HG03342 (cell line): ENCODE measurements around the gene CEP41.
"Not testable (repeated sequence)": the region's sequence is repeated elsewhere in the genome, so short reads cannot be mapped to it uniquely, and the experiment has no call there.

Experiments used
- ATAC-seq: cut with Tn5 transposase; IDR thresholded peaks from one replicate; pipeline ENCODE4 v1.9.1; 2021; ENCODE audit warnings: mild to moderate bottlenecking, moderate library complexity; ENCODE audit not compliant: unreplicated experiment

CEP41 gene

GRCh38 chr7:130393101-130393561, 47.7 kb downstream of the CEP41 start:
- no peak for ATAC-seq

GRCh38 chr7:130390486-130390885, 50.3 kb downstream of the CEP41 start:
- ATAC-seq, result no peak

DNA sequence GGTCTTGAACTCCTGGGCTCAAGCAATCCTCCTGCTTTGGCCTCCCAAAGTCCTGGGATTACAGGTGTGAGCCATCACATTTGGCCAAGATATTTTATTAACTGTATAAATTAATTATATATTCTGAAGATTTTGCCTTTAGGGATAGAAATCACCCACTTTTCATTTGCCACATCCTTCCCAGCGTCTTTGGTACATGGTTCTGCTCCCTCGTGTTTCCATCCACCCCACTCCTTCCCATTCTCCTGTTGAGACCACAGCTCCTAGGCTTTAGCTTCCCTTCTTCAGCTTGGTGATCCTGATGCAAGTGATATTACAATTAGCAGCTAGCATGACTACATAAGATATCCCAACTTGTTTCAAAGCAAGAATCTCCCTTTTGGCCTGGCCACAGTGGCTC, 52.1 kb downstream of the CEP41 start:
- no peak for ATAC-seq

- ATAC-seq, result no peak
Measured at GRCh38 chr7:130387628-130388403, 53.0 kb downstream of the CEP41 start.

DNA sequence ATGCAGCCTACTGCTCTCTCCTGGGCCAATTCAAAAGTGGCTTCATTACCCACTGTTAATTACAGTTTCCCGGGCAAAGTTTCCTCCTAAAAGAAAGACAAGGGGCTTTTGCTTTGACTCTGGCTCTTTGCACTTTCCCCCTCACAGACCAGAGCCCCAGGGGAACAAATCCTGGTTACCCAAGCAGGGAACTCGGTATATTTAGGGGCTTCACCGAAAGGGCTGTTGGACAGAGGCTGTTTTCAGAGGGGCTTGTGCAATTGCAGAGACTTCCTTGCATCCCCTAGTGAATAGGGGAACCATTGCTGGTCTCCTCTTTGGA, 53.5 kb downstream of the CEP41 start:
- no peak for ATAC-seq

- ATAC-seq, result no peak
Measured at GRCh38 chr7:130386876-130387275, 53.9 kb downstream of the CEP41 start.

- no peak for ATAC-seq
Measured at GRCh38 chr7:130385600-130386066, 55.2 kb downstream of the CEP41 start.

- no peak for ATAC-seq
Measured at GRCh38 chr7:130384841-130385599, 55.8 kb downstream of the CEP41 start.

DNA sequence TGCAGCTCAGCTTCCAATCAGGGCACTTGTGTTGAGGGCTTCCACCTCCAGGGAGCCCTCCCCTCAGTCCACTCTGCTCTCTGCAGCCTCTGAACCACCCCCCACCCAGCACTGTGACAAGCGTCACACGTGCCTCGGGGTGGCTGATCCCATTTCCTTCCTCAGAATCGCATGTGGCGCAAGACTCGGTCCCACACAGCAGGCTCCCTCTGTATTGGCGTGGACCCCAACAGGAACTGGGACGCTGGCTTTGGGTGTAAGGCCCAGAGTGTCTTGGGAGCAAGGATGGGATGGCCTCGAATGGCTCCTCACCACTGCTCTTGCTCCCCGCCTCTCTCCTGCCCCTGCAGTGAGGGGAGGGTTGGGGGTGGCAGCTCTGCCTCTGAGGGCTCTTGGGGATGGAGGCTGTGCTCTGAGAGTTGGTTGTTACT, 56.4 kb downstream of the CEP41 start:
- ATAC-seq, result no peak

DNA sequence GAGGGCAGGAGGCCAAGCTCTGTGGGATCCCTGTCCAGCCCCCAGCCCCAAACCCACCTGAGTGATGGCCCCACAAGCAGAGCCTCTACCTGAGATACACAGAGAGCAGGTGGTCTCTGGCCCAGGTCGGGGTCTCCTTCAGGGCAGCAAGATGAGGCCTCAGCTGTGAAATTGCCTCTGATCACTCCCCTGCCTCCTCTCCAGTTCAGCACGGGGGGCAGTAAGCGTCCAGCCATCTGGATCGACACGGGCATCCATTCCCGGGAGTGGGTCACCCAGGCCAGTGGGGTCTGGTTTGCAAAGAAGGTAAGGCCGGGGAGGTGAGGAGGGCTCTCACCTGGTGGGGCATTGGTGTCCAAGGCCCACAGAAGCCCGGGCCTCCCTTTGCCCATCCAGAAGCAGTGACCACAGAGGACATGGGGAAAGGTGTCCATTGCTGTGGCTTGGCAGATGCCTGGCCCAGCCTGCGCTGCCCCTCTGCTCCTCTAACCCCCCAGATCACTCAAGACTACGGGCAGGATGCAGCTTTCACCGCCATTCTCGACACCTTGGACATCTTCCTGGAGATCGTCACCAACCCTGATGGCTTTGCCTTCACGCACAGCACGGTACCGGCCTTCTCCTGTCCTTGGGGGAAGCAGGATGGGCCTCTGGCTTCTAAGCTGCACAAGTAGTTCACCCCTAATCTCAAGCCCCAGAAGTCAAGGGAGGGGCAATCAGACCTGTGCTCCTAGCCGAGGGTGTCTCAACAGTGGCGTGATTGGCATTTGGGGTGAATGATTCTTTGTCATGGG, 57.4 kb downstream of the CEP41 start:
- no peak for ATAC-seq

DNA sequence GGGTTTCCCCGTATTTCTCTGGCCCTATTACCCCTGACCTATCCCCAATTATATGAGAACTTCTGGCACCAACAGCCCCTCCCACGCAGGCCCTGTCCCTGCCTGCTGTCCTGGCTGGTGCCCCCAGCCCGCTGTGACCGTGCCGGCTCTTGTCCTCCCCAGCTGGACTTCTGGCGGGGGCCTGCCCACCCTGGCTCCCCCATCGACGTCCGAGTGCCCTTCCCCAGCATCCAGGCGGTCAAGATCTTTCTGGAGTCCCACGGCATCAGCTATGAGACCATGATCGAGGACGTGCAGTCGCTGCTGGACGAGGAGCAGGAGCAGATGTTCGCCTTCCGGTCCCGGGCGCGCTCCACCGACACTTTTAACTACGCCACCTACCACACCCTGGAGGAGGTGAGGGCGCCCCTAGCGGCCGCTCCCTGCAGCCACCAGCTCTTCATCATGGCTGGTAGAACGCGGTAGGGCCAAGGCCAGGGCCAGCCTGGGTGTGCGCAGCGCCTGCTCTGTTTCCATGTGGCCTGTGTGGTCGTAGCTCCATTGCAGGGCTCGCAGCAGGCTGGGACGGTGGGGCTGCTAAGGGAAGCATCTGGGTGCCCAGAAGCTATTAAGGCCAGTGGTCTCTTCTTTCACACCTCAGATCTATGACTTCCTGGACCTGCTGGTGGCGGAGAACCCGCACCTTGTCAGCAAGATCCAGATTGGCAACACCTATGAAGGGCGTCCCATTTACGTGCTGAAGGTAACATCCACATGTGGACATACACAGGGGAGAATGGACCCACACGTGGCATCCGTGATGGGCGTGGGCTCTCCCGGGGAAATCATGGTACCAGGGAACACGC, 59.1 kb downstream of the CEP41 start:
- ATAC-seq, result no peak

DNA sequence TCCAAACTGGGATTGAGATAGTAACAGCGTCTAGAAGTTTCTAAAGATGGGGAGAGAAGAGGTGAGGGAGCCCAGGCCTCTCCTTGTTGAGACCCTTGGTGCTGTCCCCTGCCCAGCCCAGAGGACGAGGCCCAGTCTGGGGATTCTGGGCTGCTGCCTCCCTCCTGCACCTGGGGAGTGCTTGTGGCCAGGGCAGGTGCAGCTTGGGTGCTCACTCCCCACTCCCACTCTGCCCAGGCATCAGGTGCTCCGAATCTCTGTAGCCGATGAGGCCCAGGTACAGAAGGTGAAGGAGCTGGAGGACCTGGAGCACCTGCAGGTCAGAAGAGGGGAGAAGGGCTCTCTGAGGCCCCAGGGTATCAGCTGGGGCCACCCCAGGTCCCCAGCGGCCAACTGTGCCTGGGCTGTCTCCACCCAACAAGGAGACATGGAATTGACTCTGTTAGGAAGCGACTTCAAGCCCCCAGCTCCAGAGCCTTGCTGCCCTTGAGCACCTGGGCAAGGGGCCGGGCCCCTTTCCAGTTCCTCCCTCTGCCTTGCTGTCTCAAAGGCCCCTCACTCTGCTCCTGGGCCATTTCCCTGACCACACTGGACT, 59.9 kb downstream of the CEP41 start:
- ATAC-seq, result no peak

GRCh38 chr7:130379921-130380860, 60.6 kb downstream of the CEP41 start, which contains the start of gene CPA1:
Gene CPA1, plus strand, starts transcription at chr7:130380494. Its CDS starts 27 bp downstream, at chr7:130380521.
- ATAC-seq, result no peak

GRCh38 chr7:130379532-130379920, 61.3 kb downstream of the CEP41 start:
- ATAC-seq, result no peak

GRCh38 chr7:130379019-130379418, 61.8 kb downstream of the CEP41 start:
- no peak for ATAC-seq

DNA sequence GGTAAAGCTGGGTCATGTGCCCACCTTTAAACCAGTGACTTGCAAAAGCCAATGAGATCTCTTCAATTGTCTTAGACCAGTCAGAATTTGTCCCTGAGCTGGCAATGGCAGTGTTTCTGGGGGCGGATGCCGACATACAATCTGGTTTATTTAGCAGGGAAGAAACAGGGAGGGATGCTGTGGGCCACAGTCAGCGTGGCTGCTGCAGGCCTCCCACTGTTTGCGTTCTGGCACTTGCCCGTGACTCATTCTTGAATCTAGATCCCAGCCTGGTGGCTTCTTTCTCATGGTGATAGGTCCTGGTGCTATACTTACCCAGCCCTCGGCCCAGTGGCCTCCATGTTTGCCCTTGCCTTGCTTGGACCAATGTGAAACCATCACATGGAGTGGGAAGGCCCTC, 63.6 kb downstream of the CEP41 start:
- ATAC-seq, result no peak

GRCh38 chr7:130376461-130376860, 64.4 kb downstream of the CEP41 start:
- ATAC-seq, result not testable (repeated sequence)

DNA sequence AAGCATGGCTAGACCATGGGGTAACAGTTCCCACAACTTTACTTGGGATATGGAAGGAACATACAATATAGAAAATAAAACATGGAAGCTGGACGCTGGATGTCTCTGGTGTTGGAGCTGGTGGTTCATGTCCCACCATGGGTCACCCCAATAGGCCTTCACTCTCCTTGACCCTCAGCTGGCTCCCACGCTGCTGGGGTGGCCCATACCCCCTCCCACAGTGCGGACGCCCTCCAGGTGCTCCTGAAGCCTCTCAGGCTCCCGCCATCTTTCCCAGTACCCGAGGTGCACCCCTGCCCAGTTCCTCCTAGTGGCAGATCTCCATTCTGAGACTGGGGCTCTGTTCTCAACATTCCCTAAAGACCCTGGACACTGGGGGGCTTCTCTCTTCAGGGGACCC, 66.3 kb downstream of the CEP41 start:
- ATAC-seq, result no peak
